HG03565 (cell line): Measurements from ENCODE around the gene TNIK.

Experiments
- ATAC-seq: cut with Tn5 transposase; IDR thresholded peaks from one replicate; pipeline ENCODE4 v1.9.1; 2021; ENCODE audit warnings: mild to moderate bottlenecking, moderate library complexity; ENCODE audit not compliant: unreplicated experiment

TNIK gene

DNA sequence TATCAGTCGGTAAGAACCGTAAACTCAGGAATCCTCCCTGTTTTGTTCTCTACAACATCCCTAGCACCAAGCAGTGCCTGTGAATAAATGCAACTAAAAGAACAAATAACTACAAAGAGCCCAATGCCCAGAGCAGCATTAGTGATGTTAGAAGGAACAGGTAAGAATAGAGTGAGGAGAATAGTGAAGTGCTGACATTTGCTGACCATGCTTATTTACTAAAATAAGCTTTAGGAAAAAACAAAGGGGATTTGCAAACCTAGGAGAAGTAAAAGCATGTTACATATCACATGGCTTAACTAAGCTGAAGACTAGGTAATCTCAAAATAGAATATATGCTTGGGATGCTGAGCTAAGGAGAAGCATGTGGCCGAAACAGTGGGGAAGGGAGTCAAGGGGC is 247.6 kb downstream of the TNIK start:
- ATAC-seq: no peak

DNA sequence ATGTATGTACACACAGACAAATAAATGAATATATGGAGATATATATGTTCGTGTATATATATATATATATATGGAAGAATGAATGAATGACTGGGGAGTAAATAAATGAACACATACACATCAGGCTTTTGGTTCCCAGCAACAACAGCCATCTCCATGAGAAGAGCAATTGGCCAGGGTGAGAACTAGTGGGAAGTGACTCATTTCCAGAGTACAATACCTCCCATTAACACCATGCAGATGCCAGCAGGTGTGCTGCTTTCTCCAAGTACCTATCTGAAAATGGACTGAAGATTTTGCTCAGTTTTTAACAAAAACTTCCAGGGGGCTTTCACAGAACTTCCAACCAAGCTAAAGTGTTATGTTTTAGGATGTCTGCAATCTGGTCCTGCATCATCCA is 253.9 kb downstream of the TNIK start:
- ATAC-seq: peak; percentile 69

DNA sequence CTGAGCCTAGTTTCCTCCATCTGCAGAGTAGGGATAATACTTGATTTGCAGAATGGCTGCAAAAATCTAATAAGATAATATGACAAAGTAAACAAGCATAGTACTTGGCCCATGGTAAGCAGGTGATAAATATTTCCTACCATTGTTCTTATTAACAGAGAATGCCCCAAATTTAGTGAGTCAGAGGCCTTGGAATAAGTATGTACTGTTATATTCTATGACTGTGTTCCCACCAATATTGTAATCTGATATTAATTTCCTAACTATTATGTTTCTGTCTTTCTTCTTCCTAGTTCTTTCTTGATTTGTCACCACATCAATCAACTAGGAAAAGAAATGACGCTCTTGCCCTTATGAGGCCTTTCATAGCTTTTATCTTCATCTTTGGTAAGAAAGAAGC is 255.3 kb downstream of the TNIK start:
- no peak for ATAC-seq

DNA sequence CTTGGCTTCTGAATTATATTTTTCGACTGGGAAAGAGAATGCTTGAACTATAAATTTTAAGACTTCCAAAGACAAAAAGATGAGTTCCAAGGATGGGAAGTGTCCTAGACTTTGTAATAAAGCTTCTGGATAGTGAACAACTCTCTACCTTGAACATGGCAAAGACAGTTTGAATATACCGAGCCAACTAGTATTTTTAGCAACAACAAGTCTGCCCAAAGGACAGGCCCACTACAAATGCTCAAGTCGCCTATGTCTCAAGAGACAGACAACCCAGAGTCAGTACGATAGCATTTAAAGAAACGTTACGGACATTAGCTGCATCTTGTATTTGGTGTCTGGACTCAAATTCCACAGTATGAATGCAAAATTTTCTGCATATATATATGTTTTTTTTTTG is 258.4 kb downstream of the TNIK start:
- ATAC-seq: no peak

DNA sequence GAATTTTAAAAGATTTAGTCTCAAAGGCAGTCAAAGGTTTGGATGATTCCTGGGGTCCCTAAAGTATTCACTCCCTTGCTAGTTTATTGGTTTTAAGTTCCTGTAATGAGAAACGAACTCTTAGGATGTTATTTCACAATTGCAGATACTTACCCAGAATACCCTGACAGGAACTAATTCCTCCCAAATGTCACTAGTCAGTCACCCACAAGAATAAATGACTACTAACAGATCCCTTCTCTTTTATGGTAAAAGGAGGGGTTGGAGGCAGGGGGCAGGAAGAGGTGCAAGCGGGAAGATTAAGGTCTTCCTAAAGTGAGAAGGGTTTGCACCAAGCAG is 259.5 kb downstream of the TNIK start:
- no peak for ATAC-seq

GRCh38 chr3:171200052-171200749 is 260.0 kb downstream of the TNIK start:
- no peak for ATAC-seq

DNA sequence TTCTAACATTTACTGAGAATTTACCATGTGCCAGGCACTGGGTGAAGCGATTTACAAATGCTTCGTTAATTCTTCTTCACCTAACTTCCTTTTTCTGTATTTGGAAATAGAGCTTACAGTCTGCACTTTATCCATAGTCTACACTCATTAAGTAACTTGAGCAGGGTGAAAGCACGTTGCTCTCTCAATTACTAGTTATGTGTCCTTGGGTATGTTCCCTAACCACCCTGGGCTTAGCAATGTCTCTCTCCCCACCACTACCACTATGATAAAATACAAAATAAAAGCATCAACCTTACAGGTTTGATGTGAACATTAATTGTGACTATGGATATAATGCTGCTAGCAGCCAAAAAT is 260.8 kb downstream of the TNIK start:
- no peak for ATAC-seq

- ATAC-seq: no peak
Measured at GRCh38 chr3:171198781-171199472, 261.3 kb downstream of the TNIK start.

DNA sequence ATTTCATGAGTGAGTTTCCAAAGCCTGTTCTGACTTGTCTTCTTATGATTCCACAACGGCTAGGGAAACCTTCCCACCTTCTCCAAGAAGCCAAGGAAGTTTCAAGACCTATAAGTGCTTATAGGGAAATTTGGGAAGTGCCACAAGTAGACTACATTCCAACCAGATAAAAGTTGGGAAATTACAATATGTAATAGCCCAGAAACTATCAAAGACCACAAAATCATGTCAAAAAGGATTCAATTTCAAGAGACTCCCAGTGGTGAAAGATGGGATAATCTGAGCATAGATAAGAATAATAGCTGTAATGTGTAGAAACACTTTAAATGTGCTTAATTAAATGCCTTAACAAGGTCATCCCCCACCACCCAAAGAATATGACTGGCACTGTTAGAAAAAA is 264.5 kb downstream of the TNIK start:
- no peak for ATAC-seq

DNA sequence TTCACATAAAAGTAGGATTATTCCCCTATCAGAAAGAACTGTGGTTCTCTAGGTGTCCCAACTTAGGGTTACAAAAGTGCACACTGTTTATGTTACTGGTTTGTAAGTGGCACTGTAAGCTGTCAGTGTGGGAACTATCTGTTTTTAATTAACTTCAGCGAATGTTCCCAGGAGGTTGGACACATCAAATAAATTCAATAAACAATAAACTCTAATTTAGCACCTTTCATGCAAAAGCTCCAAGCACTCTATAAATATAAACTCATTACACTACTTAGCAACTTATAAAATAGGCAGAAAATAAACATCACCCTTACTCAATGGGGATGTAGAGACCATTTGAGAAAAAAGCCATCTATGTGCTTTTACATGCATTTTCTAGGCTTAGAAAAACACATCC is 265.2 kb downstream of the TNIK start:
- ATAC-seq: no peak

DNA sequence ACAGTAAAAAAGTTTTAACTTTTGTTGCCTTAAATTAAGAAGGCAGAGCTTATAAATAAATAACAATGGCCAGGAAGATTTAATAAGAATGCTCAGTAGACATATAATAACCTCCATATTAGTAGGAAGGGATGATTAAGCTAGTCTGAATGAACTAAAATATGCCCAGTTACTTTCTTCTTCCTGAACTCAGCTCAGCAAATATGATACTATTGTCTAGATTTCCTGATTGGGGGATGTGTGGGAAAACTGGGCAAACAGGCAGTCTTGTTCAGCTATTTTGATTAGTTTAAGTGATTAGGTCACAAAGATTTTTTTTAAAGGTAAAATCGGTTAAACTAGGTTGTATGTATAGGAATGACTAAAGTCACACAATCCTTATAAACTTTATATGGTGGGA is 266.5 kb downstream of the TNIK start:
- no peak for ATAC-seq

DNA sequence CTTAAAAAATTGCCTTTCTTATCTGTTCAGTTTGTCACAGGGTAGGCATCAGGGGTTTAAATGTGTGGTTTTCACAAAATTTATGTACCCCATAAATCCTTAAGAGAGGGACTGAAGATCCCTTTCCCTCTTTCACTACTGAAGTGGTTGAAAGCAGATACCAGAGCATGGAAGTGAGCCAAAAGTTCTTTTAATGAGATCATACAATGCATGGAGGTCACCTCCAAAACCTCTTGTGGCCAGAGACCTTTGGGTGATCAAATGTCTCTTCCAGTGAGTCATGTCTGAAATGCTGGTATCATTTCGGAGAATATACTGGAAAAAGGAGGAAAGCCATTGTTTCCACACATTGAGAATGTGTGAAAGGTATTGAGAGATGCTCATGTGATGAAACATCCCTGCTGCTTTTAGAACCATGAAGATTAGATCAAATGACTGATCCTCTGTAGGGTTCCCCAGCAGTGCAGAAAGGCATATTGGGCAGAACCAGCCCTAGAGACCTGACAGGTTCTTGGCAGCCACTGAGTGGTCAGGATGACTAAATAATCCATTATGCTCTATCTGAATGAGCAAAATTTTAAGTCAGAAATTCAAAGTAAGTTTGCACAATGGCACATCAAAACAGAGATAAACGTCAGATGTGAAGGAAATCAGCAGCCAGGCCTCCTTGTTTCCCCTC is 267.9 kb downstream of the TNIK start:
- ATAC-seq: no peak

- ATAC-seq: no peak
Measured at GRCh38 chr3:171190668-171191067, 269.5 kb downstream of the TNIK start.

- ATAC-seq: peak; percentile 46
Measured at GRCh38 chr3:171189394-171190080, 270.7 kb downstream of the TNIK start.

- peak; percentile 29 for ATAC-seq
Measured at GRCh38 chr3:171187706-171188290, 272.4 kb downstream of the TNIK start.

GRCh38 chr3:171186817-171187500 is 273.2 kb downstream of the TNIK start:
- no peak for ATAC-seq

- no peak for ATAC-seq
Measured at GRCh38 chr3:171186383-171186782, 273.8 kb downstream of the TNIK start.

DNA sequence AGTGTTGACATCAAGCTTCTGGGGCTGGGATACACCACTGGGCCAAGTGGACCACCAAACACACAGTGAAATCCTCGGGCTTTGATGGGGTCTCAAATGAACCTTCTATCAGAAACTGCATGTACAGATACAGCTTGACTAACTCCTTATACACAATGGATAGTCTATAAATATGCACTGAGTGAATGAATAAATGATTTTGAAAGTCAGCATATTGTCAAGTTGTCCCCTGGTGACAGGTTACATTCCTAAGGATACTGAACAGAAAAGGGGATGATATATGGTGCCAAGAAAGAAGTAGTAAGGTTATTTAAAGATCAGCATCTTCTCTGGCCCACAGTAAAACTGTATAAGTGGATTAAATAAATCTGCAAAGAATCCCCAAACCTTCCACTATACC is 274.2 kb downstream of the TNIK start:
- no peak for ATAC-seq

- peak; percentile 78 for ATAC-seq
Measured at GRCh38 chr3:171184372-171184771, 275.8 kb downstream of the TNIK start.

- no peak for ATAC-seq
Measured at GRCh38 chr3:171183042-171183441, 277.2 kb downstream of the TNIK start.
